K562 (cell line): ENCODE data around the gene EIF3J. TPM values are rescaled to one million over a fixed set of nuclear protein-coding genes. Genes with fewer than 3 reads are reported as not detected.

Experiments
- ARID4B ChIP-seq: sonication (generic); formaldehyde crosslinking; IDR thresholded peaks from 2 replicates; pipeline ENCODE4 v1.8.0; 2022; ENCODE audit warnings: mild to moderate bottlenecking, missing genetic modification reagents
- BCL6 ChIP-seq: fragments of 250-450 bp; sonication (Bioruptor Pico); IDR thresholded peaks from 2 replicates; pipeline ENCODE4 v1.4.0; 2020
- BRCA1 ChIP-seq, 2 experiments: fragments of 450-650 bp in 1 of 2; sonication (generic) in 1 of 2; formaldehyde crosslinking in 1 of 2; IDR thresholded peaks; 2 replicates each; pipeline versions ENCODE4 v1.5.0 to v1.6.1; 2017 to 2020; ENCODE audit warnings: mild to moderate bottlenecking in 1 of 2, missing genetic modification reagents in 1 of 2
- CREM ChIP-seq: IDR thresholded peaks from 2 replicates; pipeline ENCODE4 v1.6.1; 2014; ENCODE audit warnings: antibody characterized with exemption, low read depth
- GTF2A2 ChIP-seq: IDR thresholded peaks from 2 replicates; pipeline ENCODE4 v1.6.1; 2016; ENCODE audit warnings: mild to moderate bottlenecking, missing genetic modification characterization, missing compliant biosample characterization
- HDAC3 ChIP-seq: fragments of 450-650 bp; IDR thresholded peaks from 2 replicates; pipeline ENCODE4 v1.6.1; 2018; ENCODE audit warnings: borderline replicate concordance, mild to moderate bottlenecking, moderate library complexity; ENCODE audit not compliant: partially characterized antibody
- HNRNPK ChIP-seq: fragments of 200-400 bp; formaldehyde crosslinking; IDR thresholded peaks from one replicate; pipeline ENCODE4 v1.6.1; 2018; ENCODE audit warnings: mild to moderate bottlenecking, low read depth, low read length; ENCODE audit not compliant: poor library complexity, severe bottlenecking
- NCOA1 ChIP-seq: fragments of 450-650 bp; IDR thresholded peaks from 2 replicates; pipeline ENCODE4 v1.6.1; 2016; ENCODE audit warnings: low read depth
- POU5F1 ChIP-seq: fragments of 150-350 bp; IDR thresholded peaks from 2 replicates; pipeline ENCODE4 v1.6.1; 2014; ENCODE audit warnings: borderline replicate concordance, low read length, low read depth, mild to moderate bottlenecking; ENCODE audit not compliant: partially characterized antibody
- SAFB ChIP-seq: fragments of 200-400 bp; formaldehyde crosslinking; IDR thresholded peaks from 2 replicates; pipeline ENCODE4 v1.6.1; 2017; ENCODE audit warnings: low read depth, low read length, borderline replicate concordance
- ZFP30 ChIP-seq: fragments of 250-450 bp; sonication (Bioruptor Pico); IDR thresholded peaks from 2 replicates; pipeline ENCODE4 v1.8.0; 2022; ENCODE audit warnings: moderate library complexity, mild to moderate bottlenecking, inconsistent platforms, borderline replicate concordance
- ZKSCAN3 ChIP-seq: fragments of 250-450 bp; sonication (Bioruptor Pico); IDR thresholded peaks from 2 replicates; pipeline ENCODE4 v1.4.0; 2020
- ZNF140 ChIP-seq: fragments of 250-450 bp; sonication (Bioruptor Pico); IDR thresholded peaks from 2 replicates; pipeline ENCODE4 v1.8.0; 2021; ENCODE audit warnings: moderate library complexity, mild to moderate bottlenecking, inconsistent platforms
- ZNF174 ChIP-seq: fragments of 250-450 bp; sonication (Bioruptor Pico); IDR thresholded peaks from 2 replicates; pipeline ENCODE4 v1.4.0; 2020; ENCODE audit warnings: mild to moderate bottlenecking
- ZNF197 ChIP-seq: fragments of 200-800 bp; sonication (Bioruptor generic); IDR thresholded peaks from 2 replicates; pipeline ENCODE4 v1.6.1; 2016; ENCODE audit warnings: low read depth, missing genetic modification characterization, missing compliant biosample characterization
- ZNF561 ChIP-seq: fragments of 450-650 bp; formaldehyde crosslinking; conservative IDR thresholded peaks from 2 replicates; pipeline ENCODE4 v1.4.0; 2020; ENCODE audit warnings: mild to moderate bottlenecking, moderate library complexity
- polyA plus RNA-seq, 8 experiments: library from polyadenylated mRNA; depleted of rRNA in 4 of 8; stranded (reverse) in 5 of 8; unstranded in 3 of 8; fragments of >200 nt; fragmentation: Nextera tagmentation in 2 of 8; fragmentation: Illumina TruSeq in 1 of 8; extraction: Ambion mirVana in 2 of 8; extraction: Trizol in 1 of 8; gene quantifications; 2 replicates each; pipeline versions ENCODE4 v1.2.1 to v1.2.3, GENCODE V29; 2011 to 2014; ENCODE audit warnings: inconsistent platforms in 1 of 8, missing spikeins in 1 of 8
- total RNA-seq, 7 experiments: library from RNA; depleted of rRNA in 6 of 7; stranded (reverse); fragments of >200 nt in 6 of 7; fragmentation: Illumina TruSeq in 2 of 7; extraction: Trizol in 2 of 7; gene quantifications; 2 replicates each; pipeline versions ENCODE4 v1.2.1 to v1.2.3, GENCODE V29; 2011 to 2021; ENCODE audit warnings: low replicate concordance in 1 of 7
- TF ChIP-seq, protein P1 (sequence below): sonication (generic); formaldehyde crosslinking; IDR thresholded peaks from 2 replicates; pipeline ENCODE4 v1.8.0; 2022; ENCODE audit warnings: missing genetic modification reagents, mild to moderate bottlenecking, borderline replicate concordance
- TF ChIP-seq, protein P2 (sequence below): fragments of 450-650 bp; conservative IDR thresholded peaks from 2 replicates; pipeline ENCODE4 v1.6.1; 2016; ENCODE audit warnings: missing genetic modification characterization, low read depth, mild to moderate bottlenecking, missing compliant biosample characterization, moderate library complexity

The EIF3J gene
- total and polyA plus RNA-seq, 9 of the 15 experiments (the other 6 are each of a cell fraction or from before 2014, with no cell fraction given): 44.2 to 217 (median 151) TPM

DNA sequence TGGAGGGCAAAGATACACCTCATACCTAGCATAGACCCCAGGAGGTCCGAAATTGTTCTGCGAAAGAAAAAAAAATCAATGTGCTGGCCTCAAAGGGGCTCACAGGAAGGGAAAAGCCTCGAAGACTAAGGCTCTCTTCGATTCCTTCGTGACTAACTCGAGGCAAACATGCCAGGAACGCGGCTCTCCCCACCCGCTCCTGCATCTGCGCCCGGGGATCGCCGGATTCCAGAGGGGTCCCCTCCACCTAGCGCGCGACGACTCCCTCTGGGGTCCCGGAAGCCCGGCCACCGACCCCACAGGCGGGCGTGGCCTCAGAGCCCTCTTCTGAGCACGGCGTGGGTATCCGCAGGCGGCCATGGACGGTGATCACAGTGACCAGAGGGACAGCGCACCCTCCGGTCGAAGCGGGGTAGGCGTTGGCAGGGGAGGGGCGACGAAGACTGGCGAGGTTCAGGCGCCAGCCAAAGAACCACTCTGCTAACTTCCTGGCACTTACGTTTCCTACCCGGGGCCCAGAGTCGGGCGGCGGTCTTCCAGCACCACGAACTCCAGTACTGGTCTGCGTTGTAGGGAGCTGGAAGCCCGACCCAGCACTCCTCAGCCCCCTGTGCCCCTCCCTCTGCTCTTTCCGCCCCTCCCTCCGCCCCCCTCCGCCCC lies 515 bp upstream of the EIF3J start (continued):
- TF ChIP-seq BRCA1 (IDR thresholded peaks at IDR 0.05): no peak
- no peak; the same call in 1 of the 2 replicates for TF ChIP-seq BRCA1 (CRISPR knock-in tag; IDR thresholded peaks at IDR 0.05)
- no peak for TF ChIP-seq BCL6
- TF ChIP-seq NCOA1: no peak
- no peak for TF ChIP-seq ZFP30 (CRISPR knock-in tag)
- TF ChIP-seq, protein P1, sequence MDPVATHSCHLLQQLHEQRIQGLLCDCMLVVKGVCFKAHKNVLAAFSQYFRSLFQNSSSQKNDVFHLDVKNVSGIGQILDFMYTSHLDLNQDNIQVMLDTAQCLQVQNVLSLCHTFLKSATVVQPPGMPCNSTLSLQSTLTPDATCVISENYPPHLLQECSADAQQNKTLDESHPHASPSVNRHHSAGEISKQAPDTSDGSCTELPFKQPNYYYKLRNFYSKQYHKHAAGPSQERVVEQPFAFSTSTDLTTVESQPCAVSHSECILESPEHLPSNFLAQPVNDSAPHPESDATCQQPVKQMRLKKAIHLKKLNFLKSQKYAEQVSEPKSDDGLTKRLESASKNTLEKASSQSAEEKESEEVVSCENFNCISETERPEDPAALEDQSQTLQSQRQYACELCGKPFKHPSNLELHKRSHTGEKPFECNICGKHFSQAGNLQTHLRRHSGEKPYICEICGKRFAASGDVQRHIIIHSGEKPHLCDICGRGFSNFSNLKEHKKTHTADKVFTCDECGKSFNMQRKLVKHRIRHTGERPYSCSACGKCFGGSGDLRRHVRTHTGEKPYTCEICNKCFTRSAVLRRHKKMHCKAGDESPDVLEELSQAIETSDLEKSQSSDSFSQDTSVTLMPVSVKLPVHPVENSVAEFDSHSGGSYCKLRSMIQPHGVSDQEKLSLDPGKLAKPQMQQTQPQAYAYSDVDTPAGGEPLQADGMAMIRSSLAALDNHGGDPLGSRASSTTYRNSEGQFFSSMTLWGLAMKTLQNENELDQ: no peak
- no peak for TF ChIP-seq POU5F1
- TF ChIP-seq CREM: peak; percentile 67
- TF ChIP-seq ZNF174 (CRISPR knock-in tag): no peak
- no peak for TF ChIP-seq ARID4B (CRISPR knock-in tag)
- no peak for TF ChIP-seq ZNF561 (CRISPR knock-in tag)
- no peak for TF ChIP-seq HDAC3
- no peak for TF ChIP-seq SAFB
- no peak for TF ChIP-seq ZKSCAN3 (CRISPR knock-in tag)
- TF ChIP-seq HNRNPK: no peak
- no peak for TF ChIP-seq GTF2A2
- TF ChIP-seq ZNF197 (CRISPR knock-in tag): no peak
- no peak for TF ChIP-seq ZNF140
- TF ChIP-seq, protein P2, sequence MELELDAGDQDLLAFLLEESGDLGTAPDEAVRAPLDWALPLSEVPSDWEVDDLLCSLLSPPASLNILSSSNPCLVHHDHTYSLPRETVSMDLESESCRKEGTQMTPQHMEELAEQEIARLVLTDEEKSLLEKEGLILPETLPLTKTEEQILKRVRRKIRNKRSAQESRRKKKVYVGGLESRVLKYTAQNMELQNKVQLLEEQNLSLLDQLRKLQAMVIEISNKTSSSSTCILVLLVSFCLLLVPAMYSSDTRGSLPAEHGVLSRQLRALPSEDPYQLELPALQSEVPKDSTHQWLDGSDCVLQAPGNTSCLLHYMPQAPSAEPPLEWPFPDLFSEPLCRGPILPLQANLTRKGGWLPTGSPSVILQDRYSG (tag): no peak
